ENCODE measurements around the gene SLC38A8.

The SLC38A8 gene

GRCh38 chr16:84042308-84042878 is at the start of gene SLC38A8:
Gene SLC38A8, minus strand, starts transcription at chr16:84042795. Its CDS starts 638 bp downstream, at chr16:84042157.
- no peak for DNase-seq

DNA sequence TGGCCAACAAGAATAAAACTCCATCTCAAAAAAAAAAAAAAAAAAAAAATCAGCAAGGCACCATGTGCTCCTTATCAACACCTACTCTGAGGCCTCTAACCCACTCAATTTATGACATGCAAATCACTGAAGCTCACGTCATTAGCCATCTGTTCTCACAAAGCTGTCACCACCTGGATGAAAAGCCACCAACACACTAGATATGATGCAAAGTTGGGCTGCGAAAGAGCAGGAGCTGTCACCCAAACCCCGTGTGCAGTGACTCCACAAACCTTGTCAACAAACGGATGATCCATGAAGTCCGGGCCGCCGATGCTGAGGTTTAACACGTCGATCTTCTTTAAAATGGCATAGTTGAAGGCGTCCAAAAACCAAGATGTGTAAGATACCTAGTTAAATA is 48.9 kb upstream of the SLC38A8 start:
- DNase-seq = no peak

DNA sequence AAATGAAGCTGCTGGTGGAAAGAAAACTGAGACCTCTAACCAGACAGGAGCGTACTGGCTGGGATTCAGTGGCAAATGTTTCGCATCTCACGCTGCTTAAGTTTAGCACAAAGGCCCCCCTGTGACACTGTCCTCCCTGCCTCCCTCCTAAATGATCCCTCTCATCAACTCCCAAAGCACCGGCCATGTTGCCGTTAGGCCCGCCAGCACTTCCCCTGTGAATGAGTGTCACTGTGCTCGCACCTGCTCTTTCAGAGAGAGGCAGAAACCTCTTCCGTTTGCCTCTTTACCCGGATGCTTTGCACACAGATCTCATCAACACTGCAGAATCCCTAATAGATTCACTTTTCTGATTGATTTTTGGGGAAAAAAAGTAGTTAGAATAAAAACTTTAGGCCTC is 47.6 kb upstream of the SLC38A8 start:
- DNase-seq = no peak

GRCh38 chr16:84088695-84089395 is 46.2 kb upstream of the SLC38A8 start:
- DNase-seq = no peak

DNA sequence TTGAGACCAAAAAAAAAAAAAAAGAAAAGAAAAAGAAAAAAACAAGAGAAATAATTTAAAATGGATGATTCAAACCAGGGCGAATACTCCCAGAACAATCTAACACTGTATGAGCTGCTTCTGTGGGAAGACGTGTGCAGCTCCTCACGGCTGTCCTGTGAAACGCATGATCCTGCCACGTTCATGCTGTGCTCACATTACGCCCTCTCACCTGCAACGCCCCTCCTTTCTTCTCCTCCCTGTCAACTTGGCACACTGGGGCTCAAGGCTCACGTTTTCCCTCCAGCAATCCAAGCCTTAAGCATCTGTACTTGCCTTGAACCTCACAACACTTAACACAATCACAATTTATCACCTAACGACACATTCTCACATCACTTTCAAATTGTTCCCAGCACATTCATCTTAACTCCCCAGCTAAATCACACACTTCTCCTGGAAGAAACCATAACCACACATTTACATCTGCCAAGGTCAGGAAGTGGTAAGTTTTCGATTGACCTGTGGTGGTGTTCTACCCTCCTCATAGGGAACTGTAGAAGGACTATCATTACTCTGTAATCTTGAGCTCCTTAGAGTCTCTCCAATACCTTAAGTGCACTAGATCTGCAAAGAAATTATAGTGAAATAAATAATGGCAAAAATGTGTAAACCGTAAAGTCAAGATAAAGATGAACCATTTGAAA is 45.0 kb upstream of the SLC38A8 start:
- no peak for DNase-seq

DNA sequence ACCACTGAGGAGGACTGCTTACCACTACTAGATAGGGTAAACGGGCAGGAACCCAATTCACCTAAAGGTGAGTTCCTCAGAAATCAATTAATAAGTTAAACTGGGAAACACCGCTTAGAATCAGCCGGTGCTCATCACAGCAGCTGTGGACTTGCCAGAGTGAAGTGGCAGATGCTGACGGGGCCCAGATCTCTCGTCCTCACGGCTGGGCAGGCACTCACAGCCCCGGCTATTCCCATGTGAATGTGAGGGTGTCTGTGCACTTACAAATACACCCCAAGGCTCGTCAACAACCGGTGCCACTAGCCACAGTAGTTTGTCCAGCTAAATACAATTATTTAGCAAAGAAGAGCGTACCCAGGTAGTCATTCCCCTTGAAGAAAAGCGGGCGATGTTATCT is 44.4 kb upstream of the SLC38A8 start:
- no peak for DNase-seq

GRCh38 chr16:84086341-84086740 is 43.7 kb upstream of the SLC38A8 start:
- no peak for DNase-seq

DNA sequence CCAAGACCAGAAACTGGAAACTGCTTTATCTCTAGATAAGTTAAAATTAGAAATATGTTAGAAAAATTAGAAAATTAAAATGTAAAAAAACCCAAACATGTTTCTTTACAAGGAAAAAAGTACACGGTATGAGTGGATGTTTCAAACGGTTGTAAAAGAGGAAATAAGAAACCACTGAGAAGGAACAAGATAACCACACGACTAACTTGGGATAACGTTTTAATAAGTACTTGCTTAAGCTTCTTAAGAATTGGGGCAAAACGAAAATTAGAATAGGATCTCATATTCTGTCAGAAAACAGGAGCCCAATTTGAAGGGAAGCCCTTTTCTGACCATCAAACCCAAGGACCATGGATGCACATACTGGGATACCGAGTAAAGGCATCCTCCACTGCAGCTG is 43.2 kb upstream of the SLC38A8 start:
- no peak for DNase-seq

GRCh38 chr16:84085271-84085667 is 42.7 kb upstream of the SLC38A8 start:
- DNase-seq = no peak

DNA sequence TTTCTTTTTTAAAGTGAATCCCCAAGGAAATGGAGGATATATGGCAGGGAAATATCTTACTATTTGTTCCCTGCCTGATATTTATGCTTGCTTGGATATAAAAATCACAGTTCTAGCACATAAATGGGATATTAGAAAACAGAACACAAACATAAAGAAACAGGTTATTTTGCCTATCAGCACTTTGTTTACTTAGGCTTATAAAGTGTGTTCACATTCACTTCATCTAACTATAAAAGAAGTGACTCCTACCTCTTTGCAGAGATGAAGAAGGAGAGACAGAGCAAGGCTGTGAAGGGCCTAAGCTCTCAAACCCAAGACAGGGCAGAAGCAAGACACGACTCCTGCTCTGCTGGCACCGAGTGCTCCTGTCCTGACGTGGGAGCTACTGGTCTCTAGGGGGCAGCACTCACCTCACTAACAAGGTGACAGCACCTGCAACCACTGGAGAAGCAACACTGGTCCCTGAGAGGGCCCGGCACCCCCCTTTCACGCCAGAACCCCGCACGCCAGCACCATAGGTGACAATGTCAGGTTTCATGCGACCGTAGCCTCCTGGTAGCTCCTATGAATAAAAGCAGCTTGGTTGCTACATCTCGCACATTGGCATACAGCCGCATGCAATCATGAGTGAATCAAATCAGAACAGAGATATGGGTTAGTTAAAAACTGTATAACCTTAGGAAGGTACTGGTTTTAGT is 42.1 kb upstream of the SLC38A8 start:
- peak in 1 of 2 donors; percentile 17 for DNase-seq

DNA sequence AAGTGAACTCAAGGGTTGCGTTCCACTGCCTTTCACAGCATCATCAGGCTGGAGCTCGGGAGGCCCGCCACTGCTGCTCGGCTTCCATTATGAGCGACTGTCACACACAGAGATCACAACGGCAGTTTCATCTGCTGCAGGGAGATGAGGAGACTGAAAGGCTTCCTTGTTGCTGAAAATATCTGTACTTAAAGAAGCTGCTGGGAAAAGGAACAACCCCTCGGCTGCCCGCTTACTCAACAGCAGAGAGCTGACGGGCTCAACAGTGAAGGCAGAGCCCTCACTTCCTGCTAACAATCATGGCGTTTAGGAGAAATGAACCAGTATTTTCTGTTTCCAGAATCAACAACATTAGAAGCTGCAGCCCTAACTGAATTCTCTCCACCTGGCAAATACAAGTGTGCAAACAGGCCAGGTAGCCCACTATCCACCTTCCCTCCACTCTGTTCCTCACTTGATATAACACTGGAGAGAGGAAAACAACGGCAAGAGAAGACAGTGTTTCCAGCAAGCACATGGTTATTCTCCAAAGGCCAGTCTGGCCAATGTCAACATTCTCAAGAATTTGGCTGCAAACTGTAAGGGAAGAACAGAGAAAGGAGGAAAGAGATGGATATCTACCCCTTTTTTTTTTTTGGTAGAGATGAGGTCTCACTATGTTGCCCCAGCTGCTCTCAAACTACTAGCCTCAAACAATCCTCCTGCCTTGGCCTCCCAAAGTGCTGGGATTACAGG is 40.4 kb upstream of the SLC38A8 start:
- DNase-seq = peak in 1 of 2 donors; percentile 37

GRCh38 chr16:84082110-84082509 is 39.5 kb upstream of the SLC38A8 start:
- DNase-seq = no peak

DNA sequence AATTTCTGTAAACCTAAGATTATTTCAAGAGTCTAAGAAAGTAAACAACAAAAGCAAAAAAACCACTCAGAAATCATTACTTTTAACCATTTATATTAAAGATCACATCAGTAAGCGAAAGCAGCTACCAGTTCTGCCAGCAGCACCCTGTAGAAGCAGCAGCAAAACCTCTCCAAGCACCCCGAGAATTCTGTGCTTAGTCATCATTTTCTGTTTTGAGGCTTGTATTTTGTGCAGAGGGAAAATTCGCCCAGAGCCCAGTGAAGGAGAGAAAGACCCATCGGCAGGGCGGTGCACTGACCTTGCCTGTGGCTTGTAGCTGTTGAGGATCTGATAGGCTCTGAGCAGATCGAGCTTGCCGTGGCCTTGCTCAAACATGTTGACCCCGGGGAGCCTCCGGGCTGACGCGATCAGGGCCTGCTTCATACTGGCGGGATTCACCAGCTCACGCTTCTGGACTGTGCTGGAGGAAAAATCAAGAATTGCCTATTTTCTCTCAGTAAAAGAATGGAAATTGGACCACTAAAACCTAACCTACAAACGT is 38.9 kb upstream of the SLC38A8 start:
- no peak for DNase-seq

- no peak for DNase-seq
Observed at GRCh38 chr16:84080813-84081212, 38.2 kb upstream of the SLC38A8 start.

DNA sequence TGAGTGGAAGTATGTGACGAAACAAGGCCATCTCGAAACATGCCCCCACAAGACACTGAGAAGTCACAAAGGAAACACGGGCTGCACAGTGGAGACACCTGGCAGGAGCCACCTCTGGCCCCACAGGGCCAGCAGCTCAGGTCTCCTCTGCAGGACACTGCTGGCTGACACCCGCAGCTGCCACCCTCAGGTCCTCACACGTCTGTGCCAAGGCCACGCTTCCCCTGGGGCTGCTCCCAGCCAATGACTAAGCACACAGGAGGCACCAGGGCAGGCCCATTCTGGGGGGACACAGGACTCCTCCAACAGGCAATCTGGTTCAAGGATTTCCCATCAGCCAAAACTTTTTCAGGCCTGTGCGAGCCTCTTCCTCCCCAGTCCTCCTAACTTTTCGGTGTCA is 37.8 kb upstream of the SLC38A8 start:
- DNase-seq = no peak

DNA sequence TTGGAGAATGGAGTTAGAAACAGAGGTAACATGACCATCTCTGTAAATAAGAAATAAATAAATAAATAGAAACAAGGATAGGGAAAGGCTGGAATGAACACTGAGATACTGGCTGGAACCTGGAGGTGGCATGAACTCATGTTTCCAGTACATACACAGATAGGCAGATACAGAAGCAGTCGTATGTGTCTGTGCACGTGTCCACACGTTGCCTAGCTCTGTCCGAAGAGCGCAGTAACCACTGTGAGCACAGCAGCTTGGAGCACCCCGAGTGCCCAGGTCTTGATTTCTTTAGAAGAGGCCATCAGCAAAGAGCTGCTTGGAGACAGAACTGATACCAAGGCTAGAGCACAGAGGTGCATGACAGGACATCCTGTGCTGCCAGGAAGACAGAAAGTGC is 37.1 kb upstream of the SLC38A8 start:
- DNase-seq = no peak

GRCh38 chr16:84075376-84075775 is 32.8 kb upstream of the SLC38A8 start:
- no peak for DNase-seq

GRCh38 chr16:84074721-84075120 is 32.1 kb upstream of the SLC38A8 start:
- DNase-seq = no peak

DNA sequence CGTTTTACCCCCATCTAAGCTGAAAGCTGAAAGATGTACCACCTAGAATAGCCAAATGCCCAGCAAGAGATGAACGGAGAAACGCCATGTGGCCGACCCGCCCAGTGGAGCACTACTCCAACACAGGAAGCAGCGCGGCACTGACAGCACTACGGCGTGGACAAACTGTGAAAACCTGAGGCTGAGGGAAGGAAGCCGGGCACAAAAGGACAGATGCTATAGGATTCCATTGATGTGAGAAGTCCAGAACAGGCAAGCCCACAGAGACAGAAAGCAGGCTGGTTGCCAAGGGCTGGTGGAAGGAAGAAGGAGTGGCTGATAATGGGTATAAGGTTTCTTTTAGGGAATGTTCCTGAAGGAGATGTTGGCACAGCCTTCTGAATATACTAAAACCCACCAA is 29.4 kb upstream of the SLC38A8 start:
- no peak for DNase-seq

DNA sequence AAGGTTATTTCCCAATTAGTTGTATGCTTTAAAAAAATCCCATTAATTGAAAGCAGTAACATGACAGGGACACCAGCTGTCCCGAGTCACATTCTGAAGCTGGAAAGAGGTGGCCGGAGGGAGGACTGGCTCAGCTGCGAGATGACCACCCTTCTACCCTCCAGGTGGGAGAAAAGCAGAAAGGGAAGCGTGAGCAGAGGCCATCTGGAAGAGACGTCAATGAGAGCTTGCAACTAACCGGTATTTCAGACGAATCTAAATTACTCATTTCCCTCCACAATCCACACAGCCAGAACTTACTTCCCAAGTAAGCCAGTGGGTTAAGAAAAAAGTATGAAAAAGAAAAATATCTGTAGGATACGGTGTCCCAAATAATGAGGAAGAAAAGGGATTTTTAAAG is 28.5 kb upstream of the SLC38A8 start:
- no peak for DNase-seq

- DNase-seq = no peak
Observed at GRCh38 chr16:84069540-84069939, 26.9 kb upstream of the SLC38A8 start.

GRCh38 chr16:84068783-84069462 is 26.3 kb upstream of the SLC38A8 start:
- no peak for DNase-seq
